ENCODE measurements around the gene MAF.

Gene MAF

GRCh38 chr16:79598348-79599181, 2.0 kb downstream of the MAF start:
- no peak overlapping the region for H3K27ac ChIP-seq
- TF ChIP-seq ZFX (IDR thresholded peaks at IDR 0.05) (no peak), CTCF (conservative IDR thresholded peaks at IDR 0.05) (0 out of 2 replicates have a peak, but pooled peaks have one; percentile 3)

DNA sequence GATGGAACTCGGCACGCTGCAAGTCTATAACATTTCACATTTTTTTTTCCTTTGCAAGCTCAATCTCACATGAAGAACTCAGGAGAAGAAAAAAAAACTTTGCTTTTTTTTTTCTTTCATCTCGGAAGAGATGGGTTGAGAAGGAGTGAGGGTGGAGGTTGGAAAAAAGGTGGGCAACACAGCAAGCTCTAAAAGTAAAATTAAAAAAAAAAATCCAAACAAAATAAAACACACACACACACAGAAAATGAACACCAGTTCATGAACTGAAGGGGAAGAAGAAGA, 2.5 kb downstream of the MAF start:
- H3K27ac ChIP-seq = no peak overlapping the region
- TF ChIP-seq ZFX (IDR thresholded peaks at IDR 0.05) (no peak), CTCF (conservative IDR thresholded peaks at IDR 0.05) (no peak)

DNA sequence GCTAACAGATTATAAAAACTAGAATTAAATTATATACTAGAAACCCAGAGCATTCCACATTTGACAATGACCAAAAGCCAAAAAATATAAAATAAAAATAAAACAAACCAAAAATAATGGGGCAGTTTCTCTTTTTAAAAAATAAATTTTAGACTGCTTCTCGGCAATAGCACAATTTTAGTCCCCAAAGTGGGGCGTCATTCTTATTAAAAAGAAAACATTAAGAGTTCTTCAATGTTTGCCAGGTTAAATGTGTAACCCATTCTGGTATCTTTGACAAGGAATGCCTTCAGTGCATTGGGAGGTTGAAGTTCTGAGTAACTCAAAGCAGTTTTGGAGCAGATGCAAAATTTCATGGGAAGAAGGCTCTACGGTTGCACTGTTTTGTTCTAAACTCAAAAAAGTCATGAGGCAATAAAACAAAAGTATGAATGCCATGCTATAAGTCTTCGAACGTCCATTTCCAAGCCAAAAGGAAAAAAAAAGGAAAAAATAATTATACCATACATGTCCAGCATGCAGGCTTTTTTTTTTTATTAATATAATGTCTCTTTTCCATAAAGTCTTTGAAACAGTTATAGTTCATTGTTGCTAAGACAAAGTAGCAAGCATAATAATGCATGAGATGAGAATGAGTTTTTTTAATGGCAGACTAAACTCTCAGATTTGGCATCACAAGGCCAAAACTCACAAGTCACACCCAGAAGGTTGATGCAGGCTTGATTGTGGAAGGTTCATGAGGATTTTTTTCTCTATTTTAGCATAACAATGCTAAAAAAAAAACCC, 3.1 kb downstream of the MAF start:
- TF ChIP-seq CTCF (conservative IDR thresholded peaks at IDR 0.05) (no peak), ZFX (IDR thresholded peaks at IDR 0.05) (no peak)
- no peak overlapping the region for H3K27ac ChIP-seq

- TF ChIP-seq ZFX (IDR thresholded peaks at IDR 0.05) = no peak
- no peak for TF ChIP-seq CTCF (conservative IDR thresholded peaks at IDR 0.05)
- no peak overlapping the region for H3K27ac ChIP-seq
Observed at GRCh38 chr16:79595931-79596450, 4.5 kb downstream of the MAF start.

GRCh38 chr16:79595231-79595641, 5.3 kb downstream of the MAF start:
- TF ChIP-seq ZFX (IDR thresholded peaks at IDR 0.05) = no peak
- no peak for TF ChIP-seq CTCF (conservative IDR thresholded peaks at IDR 0.05)
- H3K27ac ChIP-seq = no peak overlapping the region

GRCh38 chr16:79593754-79594153, 6.8 kb downstream of the MAF start:
- H3K27ac ChIP-seq = no peak overlapping the region
- no peak for TF ChIP-seq ZFX (IDR thresholded peaks at IDR 0.05)
- TF ChIP-seq CTCF (conservative IDR thresholded peaks at IDR 0.05) = no peak

- TF ChIP-seq CTCF (conservative IDR thresholded peaks at IDR 0.05) = no peak
- no peak for TF ChIP-seq ZFX (IDR thresholded peaks at IDR 0.05)
- no peak overlapping the region for H3K27ac ChIP-seq
Observed at GRCh38 chr16:79593074-79593531, 7.4 kb downstream of the MAF start.
